Rectal smooth muscle tissue (tissue), 1 donor: Measurements from ENCODE around the gene SURF1.

Experiments used
- H3K27ac ChIP-seq: one replicate; pipeline ENCODE4 v1.7.0; 2013; ENCODE audit warnings: low read depth, low read length, inconsistent platforms
- H3K27me3 ChIP-seq: one replicate; pipeline ENCODE4 v1.7.0; 2013; ENCODE audit warnings: low read length; ENCODE audit not compliant: control insufficient read depth, insufficient read depth
- H3K36me3 ChIP-seq: one replicate; pipeline ENCODE4 v1.7.0; 2013; ENCODE audit warnings: low read length; ENCODE audit not compliant: control insufficient read depth, insufficient read depth
- H3K4me1 ChIP-seq: one replicate; pipeline ENCODE4 v1.7.0; 2013; ENCODE audit warnings: low read length; ENCODE audit not compliant: control insufficient read depth, insufficient read depth
- H3K4me3 ChIP-seq: one replicate; pipeline ENCODE4 v1.7.0; 2013; ENCODE audit warnings: low read length
- H3K9ac ChIP-seq: one replicate; pipeline ENCODE4 v1.7.0; 2013; ENCODE audit warnings: low read length

Gene SURF1, protein sequence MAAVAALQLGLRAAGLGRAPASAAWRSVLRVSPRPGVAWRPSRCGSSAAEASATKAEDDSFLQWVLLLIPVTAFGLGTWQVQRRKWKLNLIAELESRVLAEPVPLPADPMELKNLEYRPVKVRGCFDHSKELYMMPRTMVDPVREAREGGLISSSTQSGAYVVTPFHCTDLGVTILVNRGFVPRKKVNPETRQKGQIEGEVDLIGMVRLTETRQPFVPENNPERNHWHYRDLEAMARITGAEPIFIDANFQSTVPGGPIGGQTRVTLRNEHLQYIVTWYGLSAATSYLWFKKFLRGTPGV

DNA sequence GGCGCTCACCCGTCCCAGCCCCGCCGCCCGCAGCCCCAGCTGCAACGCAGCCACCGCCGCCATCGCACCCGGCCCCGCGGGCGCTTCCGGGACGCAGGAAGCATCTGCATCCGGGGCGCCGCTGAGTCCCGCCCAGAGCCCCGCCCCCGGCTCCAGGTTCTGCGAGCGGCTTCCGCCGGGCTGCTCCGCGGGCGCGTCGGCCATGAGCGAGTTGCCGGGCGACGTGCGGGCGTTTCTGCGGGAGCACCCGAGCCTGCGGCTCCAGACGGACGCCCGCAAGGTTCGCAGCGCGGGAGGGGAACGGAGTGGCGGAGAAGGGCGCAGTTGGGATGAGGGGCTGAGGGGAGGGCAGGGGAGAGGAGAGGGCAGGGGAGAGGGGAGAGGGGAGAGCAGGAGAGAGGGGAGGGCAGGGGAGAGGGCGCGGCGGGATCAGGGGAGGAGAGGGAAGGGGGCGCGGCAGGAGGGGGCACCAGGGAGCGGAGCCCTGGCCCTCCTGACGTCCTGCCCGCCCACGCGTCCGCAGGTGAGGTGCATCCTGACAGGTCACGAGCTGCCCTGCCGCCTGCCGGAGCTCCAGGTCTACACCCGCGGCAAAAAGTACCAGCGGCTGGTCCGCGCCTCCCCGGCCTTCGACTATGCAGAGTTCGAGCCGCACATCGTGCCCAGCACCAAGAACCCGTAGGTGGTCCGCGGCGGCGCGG lies at the start of gene SURF1, which contains the start of gene SURF2:
SURF1 (minus strand) TSS at position 97 of the 701 bp plus-strand sequence; CDS start at position 63, 34 bp downstream.
SURF2 (plus strand) TSS at position 160 of the 701 bp plus-strand sequence; CDS start at position 203, 43 bp downstream.
- Histone ChIP-seq H3K36me3 (peaks cover 32% of the 10 kb centered on the region), H3K4me1 (peaks cover 3% of the 10 kb centered on the region), H3K4me3 (peak within 1 kb of the TSS; percentile 77), H3K9ac (peak within 1 kb of the TSS; percentile 87), H3K27ac (peak within 1 kb of the TSS; percentile 60), H3K27me3 (no peaks in the 10 kb centered on the region)

DNA sequence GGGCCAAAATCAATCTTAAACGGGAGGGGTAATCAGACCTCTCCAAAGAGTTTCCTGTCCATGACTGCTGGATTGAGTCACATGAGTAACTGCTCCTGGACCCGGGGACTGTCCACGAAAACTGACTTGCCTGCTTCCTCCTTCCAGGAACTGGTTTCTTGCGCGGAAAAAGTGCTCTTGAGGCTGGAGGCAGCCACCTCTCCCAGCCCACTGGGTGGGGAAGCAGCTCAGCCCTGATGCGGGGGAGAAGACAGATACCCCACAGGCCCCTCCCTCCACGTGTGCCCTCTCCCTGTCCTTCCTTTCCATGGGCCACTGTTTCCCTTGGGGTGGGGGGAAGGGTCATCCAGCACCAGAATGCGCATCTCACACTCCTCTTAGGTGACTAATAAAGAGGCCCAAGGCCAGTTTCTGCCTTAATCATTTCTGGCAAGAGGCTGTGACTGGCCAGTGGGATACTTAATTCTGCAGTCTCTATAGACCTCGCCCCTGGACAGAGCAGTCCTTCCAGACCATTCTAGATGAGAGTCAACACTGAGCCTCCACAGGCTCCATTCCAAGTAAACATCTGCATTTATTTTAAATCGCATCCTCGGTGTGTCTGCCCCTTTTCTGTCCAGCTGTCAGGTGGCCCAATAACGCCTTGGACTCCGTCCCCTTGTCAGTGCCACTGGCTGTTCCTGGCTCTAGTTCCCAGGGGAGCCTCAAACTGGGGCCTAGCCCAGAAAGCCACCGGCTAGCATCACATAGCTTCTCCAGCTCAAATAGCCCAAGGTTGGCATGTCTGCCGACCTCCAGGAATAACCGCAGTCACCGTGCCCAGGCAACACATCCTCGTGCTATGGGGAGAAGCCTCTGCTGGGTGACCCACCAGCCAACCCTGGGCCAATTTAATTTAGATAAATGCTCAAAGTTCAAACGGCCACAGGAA lies 49.5 kb upstream of the SURF1 start:
- peaks cover 21% of the 10 kb centered on the region for H3K36me3 ChIP-seq
- no peaks in the 10 kb centered on the region for H3K4me1 ChIP-seq
- H3K9ac ChIP-seq = no peak overlapping the region
- H3K27ac ChIP-seq = no peak overlapping the region
- H3K27me3 ChIP-seq = no peaks in the 10 kb centered on the region
- no peak overlapping the region for H3K4me3 ChIP-seq

DNA sequence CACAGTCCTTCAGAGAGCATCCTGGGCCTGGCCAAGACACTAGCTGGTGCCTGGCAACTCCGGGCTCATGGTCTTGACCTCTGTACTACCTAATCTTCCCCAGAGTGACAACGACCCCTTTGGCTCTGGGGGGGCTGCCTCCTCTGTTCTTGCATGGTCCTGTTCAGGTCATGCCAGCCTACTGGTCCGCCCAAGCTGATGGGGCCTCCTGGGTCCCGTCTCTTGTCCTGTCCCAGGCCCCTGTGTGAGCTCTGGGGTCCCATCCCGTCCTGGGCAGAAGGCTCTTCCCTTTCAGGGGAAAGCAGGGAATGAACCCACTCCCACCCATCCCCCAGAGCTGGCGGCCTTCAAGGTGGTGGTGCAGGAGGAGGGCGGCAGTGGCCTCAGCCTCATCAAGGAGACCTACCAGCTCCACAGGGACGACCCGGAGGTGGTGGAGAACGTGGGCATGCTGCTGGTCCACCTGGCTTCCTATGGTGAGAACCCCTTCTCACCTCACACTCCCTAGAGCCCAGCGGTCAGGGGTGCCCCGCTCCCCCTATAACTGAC lies 48.2 kb upstream of the SURF1 start:
- H3K4me1 ChIP-seq = no peaks in the 10 kb centered on the region
- H3K27ac ChIP-seq = no peak overlapping the region
- H3K27me3 ChIP-seq = no peaks in the 10 kb centered on the region
- peaks cover 12% of the 10 kb centered on the region for H3K36me3 ChIP-seq
- no peak overlapping the region for H3K9ac ChIP-seq
- no peak overlapping the region for H3K4me3 ChIP-seq

DNA sequence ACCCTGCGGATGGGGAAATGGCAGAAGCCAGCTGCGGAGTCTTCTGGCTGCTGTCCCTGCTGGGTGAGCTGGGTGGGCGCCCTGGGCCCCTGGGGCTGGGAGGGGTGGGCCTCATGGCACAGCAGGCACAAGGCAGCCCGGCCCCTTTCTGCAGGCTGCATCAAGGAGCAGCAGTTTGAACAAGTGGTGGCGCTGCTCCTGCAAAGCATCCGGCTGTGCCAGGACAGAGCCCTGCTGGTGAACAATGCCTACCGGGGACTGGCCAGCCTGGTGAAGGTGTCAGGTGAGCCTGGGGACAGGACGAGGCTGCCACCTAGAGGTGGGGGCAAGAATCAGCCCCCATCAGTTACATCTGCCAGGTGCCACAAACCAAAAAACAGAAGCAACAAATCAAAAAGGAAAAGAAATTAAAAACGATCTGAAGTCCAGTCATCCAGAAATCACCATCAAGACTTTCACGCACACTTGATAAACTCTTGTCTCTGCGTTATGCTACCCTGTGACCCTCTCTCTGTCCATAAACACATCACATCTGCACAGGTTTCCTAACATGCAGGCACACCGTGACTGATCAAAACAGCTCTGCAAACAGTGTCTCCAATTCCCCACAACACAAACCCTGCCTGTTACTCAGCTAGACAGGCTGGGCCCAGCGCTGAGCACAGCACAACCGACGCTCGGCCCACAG lies 47.6 kb upstream of the SURF1 start:
- Histone ChIP-seq H3K27me3 (no peaks in the 10 kb centered on the region), H3K4me3 (no peak overlapping the region), H3K36me3 (peaks cover 12% of the 10 kb centered on the region), H3K4me1 (no peaks in the 10 kb centered on the region), H3K9ac (no peak overlapping the region), H3K27ac (no peak overlapping the region)

DNA sequence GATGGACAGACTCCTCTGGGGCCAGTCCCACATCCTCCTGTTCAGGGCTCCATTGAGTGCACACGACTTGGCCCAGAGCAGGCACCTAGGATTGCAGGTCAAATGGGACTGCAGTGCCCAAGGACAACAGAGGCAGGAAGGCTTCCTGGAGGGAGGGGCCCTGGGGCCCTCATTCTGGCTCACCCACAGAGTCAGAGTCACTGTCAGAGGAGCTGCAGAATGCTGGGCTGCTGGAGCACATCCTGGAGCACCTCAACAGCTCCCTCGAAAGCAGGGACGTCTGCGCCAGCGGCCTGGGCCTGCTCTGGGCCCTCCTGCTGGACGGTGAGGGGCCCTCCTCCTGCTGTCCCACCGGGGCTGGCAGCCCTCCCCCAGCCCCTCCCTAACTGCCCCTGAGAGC lies 46.4 kb upstream of the SURF1 start:
- Histone ChIP-seq H3K27me3 (no peaks in the 10 kb centered on the region), H3K4me3 (no peak overlapping the region), H3K27ac (no peak overlapping the region), H3K9ac (no peak overlapping the region), H3K4me1 (no peaks in the 10 kb centered on the region), H3K36me3 (peaks cover 8% of the 10 kb centered on the region)

- no peak overlapping the region for H3K4me3 ChIP-seq
- no peak overlapping the region for H3K27ac ChIP-seq
- H3K36me3 ChIP-seq = peaks cover 7% of the 10 kb centered on the region
- H3K9ac ChIP-seq = no peak overlapping the region
- H3K4me1 ChIP-seq = no peaks in the 10 kb centered on the region
- no peaks in the 10 kb centered on the region for H3K27me3 ChIP-seq
Measured at GRCh38 chr9:133401588-133401987, 45.3 kb upstream of the SURF1 start.

- H3K4me1 ChIP-seq = no peaks in the 10 kb centered on the region
- H3K36me3 ChIP-seq = no peaks in the 10 kb centered on the region
- H3K9ac ChIP-seq = no peak overlapping the region
- peaks cover 1% of the 10 kb centered on the region for H3K27me3 ChIP-seq
- H3K27ac ChIP-seq = no peak overlapping the region
- no peak overlapping the region for H3K4me3 ChIP-seq
Measured at GRCh38 chr9:133400292-133400691, 44.0 kb upstream of the SURF1 start.

DNA sequence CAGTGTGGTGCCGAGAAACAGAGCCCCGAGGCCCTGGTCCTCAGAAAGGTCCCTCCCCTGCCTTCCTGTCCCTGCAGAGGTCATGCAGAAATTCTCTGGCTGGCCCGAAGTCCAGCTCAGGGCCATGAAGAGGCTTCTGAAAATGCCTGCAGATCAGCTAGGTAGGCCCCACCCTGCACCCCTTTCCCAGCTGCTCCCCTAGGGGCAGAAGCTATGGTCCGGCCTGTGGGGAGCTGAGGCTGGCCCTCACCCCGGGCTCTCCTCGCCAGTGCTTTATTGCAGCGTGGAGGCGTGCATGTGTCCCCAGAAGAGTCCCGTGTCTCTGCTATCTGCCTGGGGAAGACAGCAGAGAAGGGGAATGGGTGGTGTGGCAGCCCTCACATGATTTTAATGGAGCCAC lies 41.6 kb upstream of the SURF1 start:
- Histone ChIP-seq H3K4me3 (no peak overlapping the region), H3K27ac (no peak overlapping the region), H3K9ac (no peak overlapping the region), H3K4me1 (no peaks in the 10 kb centered on the region), H3K27me3 (peaks cover 2% of the 10 kb centered on the region), H3K36me3 (no peaks in the 10 kb centered on the region)

DNA sequence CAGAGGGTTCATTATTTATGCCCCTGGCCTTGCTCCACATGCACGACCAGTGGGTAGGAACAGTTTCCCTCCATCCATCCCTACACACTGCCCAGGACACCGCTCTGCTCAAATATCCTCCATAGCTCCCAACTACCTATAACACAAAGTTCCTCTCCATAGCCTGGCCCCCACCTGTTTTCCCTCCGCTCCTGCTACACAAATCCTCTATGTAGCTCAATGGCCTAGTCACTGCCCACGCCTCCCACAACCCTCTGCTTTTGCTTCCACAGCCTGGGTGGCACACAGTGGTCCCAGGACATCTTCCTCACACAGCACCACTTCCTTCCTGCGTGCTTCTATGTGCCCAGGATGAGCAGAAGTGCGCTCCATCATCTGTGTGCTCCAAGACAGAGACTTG lies 41.1 kb upstream of the SURF1 start:
- Histone ChIP-seq H3K4me3 (no peak overlapping the region), H3K36me3 (no peaks in the 10 kb centered on the region), H3K27me3 (peaks cover 2% of the 10 kb centered on the region), H3K9ac (no peak overlapping the region), H3K4me1 (no peaks in the 10 kb centered on the region), H3K27ac (no peak overlapping the region)

GRCh38 chr9:133396952-133397351 lies 40.7 kb upstream of the SURF1 start:
- H3K9ac ChIP-seq = no peak overlapping the region
- H3K4me3 ChIP-seq = no peak overlapping the region
- H3K27ac ChIP-seq = no peak overlapping the region
- H3K27me3 ChIP-seq = peaks cover 2% of the 10 kb centered on the region
- H3K36me3 ChIP-seq = no peaks in the 10 kb centered on the region
- H3K4me1 ChIP-seq = no peaks in the 10 kb centered on the region

GRCh38 chr9:133394687-133395271 lies 38.5 kb upstream of the SURF1 start:
- H3K4me3 ChIP-seq = no peak overlapping the region
- H3K27me3 ChIP-seq = peaks cover 2% of the 10 kb centered on the region
- no peaks in the 10 kb centered on the region for H3K36me3 ChIP-seq
- no peaks in the 10 kb centered on the region for H3K4me1 ChIP-seq
- H3K9ac ChIP-seq = no peak overlapping the region
- H3K27ac ChIP-seq = no peak overlapping the region
